GM13976 (cell line): ENCODE measurements around the gene PIEZO2.

ENCODE experiments used
- DNase-seq: peaks from one replicate; pipeline ENCODE4 v3.0.0; 2012; ENCODE audit warnings: low spot score
- in situ Hi-C: fragments of 300-500 bp; cut with MboI; formaldehyde crosslinking; loops from one replicate; pipeline ENCODE4 v1.12.0; 2022; ENCODE audit warnings: low sequenced_read_pairs, mixed read lengths, inconsistent platforms; ENCODE audit not compliant: unreplicated experiment
- TF ChIP-seq, protein P1 (sequence below): IDR thresholded peaks from 2 replicates; pipeline ENCODE4 v1.5.1; 2012; ENCODE audit warnings: borderline replicate concordance, mild to moderate bottlenecking; ENCODE audit not compliant: insufficient read depth; ENCODE audit errors: extremely low read depth, missing control alignments, control extremely low read depth

Gene PIEZO2

GRCh38 chr18:10856132-10856531 lies 293.2 kb downstream of the PIEZO2 start:
- DNase-seq, result no peak
- in situ Hi-C loops, result loop anchor here (10.0 kb wide), 1 partner anchor 299 kb away; no protein-coding TSS in a partner anchor
- TF ChIP-seq, protein P1, sequence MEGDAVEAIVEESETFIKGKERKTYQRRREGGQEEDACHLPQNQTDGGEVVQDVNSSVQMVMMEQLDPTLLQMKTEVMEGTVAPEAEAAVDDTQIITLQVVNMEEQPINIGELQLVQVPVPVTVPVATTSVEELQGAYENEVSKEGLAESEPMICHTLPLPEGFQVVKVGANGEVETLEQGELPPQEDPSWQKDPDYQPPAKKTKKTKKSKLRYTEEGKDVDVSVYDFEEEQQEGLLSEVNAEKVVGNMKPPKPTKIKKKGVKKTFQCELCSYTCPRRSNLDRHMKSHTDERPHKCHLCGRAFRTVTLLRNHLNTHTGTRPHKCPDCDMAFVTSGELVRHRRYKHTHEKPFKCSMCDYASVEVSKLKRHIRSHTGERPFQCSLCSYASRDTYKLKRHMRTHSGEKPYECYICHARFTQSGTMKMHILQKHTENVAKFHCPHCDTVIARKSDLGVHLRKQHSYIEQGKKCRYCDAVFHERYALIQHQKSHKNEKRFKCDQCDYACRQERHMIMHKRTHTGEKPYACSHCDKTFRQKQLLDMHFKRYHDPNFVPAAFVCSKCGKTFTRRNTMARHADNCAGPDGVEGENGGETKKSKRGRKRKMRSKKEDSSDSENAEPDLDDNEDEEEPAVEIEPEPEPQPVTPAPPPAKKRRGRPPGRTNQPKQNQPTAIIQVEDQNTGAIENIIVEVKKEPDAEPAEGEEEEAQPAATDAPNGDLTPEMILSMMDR, result no peak

- in situ Hi-C loops, result loop anchor here (10.0 kb wide), 1 partner anchor 302 kb away; no protein-coding TSS in a partner anchor
- no peak for DNase-seq
- TF ChIP-seq, protein P1, result no peak
These were observed 296.7 kb downstream of the PIEZO2 start for GRCh38 chr18:10852385-10853303.

DNA sequence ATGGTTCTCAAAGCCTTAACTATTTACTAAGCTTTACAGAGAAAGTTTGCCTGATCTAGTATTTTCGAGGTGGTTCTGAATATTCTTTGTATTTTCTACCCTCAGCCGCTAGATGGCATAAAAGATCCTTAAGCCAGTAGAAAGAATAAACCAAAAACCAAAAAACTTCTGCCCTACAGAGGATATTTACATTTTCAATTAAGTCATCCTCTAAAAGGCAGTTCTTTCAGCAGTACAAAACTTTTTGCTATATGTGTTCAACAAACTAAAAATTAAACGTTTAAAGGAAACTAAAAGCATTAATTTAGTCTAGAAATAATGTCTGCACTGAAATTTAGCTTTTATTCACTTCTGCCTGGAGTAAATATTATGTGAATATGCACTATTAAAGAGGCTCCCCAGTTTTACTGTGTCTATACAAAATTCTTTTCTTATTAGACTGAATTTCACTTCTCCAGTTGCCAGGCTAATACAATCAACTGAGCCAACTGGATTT lies 297.5 kb downstream of the PIEZO2 start:
- peak; percentile 58 for DNase-seq
- TF ChIP-seq, protein P1, result peak; percentile 48
- in situ Hi-C loops, result loop anchor here (10.0 kb wide), 1 partner anchor 303 kb away; no protein-coding TSS in a partner anchor

DNA sequence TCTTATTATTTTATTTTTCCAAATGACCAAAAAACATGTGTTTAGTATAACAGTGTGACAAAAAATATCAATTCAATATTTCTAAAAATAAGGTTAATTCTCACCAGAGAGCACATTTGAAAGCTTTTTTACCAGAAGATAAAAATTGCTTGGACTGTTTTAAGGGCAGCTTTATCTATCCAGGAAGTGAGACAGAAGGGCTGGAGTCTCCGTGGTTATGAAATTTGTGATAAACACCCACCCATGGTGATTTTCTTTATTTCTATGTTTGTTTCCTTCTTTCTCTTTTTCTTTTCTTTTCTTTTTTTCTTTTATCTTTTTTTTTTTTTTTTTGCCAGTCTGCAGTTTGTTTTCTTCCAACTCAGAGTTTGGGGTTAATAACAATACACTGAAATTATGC lies 298.5 kb downstream of the PIEZO2 start:
- DNase-seq, result no peak
- in situ Hi-C loops, result loop anchor here (10.0 kb wide), 1 partner anchor 304 kb away; no protein-coding TSS in a partner anchor
- TF ChIP-seq, protein P1, result no peak

DNA sequence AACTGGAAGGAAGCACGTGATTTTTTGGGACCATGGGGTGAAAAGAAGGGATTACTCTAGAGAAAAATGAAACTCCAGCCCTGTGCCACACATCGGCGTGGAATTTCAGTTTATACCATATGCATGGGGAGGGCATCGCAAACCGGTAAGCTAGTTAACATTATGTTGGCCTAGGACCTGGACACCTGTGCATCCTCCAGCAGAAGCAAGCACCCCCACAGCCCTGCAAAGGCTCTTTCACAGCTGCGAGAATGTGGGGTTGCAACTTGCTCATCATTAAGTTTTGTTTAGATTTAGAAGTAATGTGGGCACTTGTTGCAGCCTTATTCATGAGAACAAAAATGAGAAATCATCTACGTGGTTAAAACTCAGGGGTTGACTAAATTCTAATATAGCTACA lies 299.2 kb downstream of the PIEZO2 start:
- TF ChIP-seq, protein P1, result no peak
- in situ Hi-C loops, result loop anchor here (10.0 kb wide), 1 partner anchor 305 kb away; no protein-coding TSS in a partner anchor
- no peak for DNase-seq

DNA sequence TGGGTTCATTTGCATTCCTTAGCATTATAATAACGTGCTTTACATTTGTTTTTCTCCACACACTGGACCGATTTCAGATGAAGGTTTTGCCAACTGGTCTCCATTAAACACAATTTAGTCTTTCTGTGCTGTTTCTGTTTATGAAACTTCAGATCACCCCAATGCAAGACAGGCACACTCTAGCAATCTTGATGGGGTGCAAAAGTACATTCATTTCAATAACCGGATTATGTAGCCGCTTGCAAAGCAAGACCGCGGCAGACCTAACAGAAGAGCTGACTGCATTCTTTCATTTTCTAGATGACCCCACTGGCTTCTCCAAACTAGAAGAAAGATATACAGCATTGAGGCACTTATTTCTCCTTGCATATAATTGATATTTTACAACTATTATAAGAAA lies 301.5 kb downstream of the PIEZO2 start:
- DNase-seq, result no peak
- in situ Hi-C loops, result loop anchor here (10.0 to 25.0 kb wide), 2 partner anchors 197 to 689 kb away; no protein-coding TSS in a partner anchor
- TF ChIP-seq, protein P1, result no peak
